Prostate gland (tissue), 2 donors: ENCODE results near the gene ABHD17C.

Experiments
- CTCF ChIP-seq, 4 experiments: fragments of 200-600 bp in 2 of 4; fragments of 450-650 bp in 2 of 4; sonication (generic) in 2 of 4; IDR thresholded peaks; 1 replicate in 3 of 4; 2 replicates in 1 of 4; pipeline ENCODE4 v1.5.1; 2016 to 2019; ENCODE audit warnings: antibody characterized with exemption in 4 of 4, mild to moderate bottlenecking in 2 of 4, moderate library complexity in 2 of 4
- POLR2A ChIP-seq: fragments of 450-650 bp; IDR thresholded peaks from one replicate; pipeline ENCODE4 v1.6.1; 2016; ENCODE audit warnings: antibody characterized with exemption, mild to moderate bottlenecking
- POLR2AphosphoS5 ChIP-seq: sonication (generic); formaldehyde crosslinking; IDR thresholded peaks from one replicate; pipeline ENCODE4 v1.6.1; 2017; ENCODE audit warnings: antibody characterized with exemption

GRCh38 chr15:80742081-80742480 lies 47.0 kb downstream of the ABHD17C start:
- TF ChIP-seq POLR2A (no peak), CTCF (IDR thresholded peaks at IDR 0.05) (no peak), POLR2AphosphoS5 (no peak)
